ENCODE data around the gene LGALS3. TPM values are rescaled to one million over a fixed set of nuclear protein-coding genes. Genes with fewer than 3 reads are reported as not detected.

LGALS3 gene
- total RNA-seq, 1 donor from 2014 or later = 528 TPM

GRCh38 chr14:55188686-55189295, 59.7 kb downstream of the LGALS3 start:
- Histone ChIP-seq H3K9me3 (no peaks in the 10 kb centered on the region), H3K36me3 (no peaks in the 10 kb centered on the region), H3K4me3 (no peak overlapping the region), H3K27ac (no peak overlapping the region), H3K4me1 (peaks cover 6% of the 10 kb centered on the region), H3K27me3 (ENCODE audit: low read depth) (no peaks in the 10 kb centered on the region)
- intact Hi-C loops (cut with DNase I) = no loop called here
- no peak for DNase-seq
- ATAC-seq = no peak
- TF ChIP-seq, protein P1, sequence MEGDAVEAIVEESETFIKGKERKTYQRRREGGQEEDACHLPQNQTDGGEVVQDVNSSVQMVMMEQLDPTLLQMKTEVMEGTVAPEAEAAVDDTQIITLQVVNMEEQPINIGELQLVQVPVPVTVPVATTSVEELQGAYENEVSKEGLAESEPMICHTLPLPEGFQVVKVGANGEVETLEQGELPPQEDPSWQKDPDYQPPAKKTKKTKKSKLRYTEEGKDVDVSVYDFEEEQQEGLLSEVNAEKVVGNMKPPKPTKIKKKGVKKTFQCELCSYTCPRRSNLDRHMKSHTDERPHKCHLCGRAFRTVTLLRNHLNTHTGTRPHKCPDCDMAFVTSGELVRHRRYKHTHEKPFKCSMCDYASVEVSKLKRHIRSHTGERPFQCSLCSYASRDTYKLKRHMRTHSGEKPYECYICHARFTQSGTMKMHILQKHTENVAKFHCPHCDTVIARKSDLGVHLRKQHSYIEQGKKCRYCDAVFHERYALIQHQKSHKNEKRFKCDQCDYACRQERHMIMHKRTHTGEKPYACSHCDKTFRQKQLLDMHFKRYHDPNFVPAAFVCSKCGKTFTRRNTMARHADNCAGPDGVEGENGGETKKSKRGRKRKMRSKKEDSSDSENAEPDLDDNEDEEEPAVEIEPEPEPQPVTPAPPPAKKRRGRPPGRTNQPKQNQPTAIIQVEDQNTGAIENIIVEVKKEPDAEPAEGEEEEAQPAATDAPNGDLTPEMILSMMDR (IDR thresholded peaks at IDR 0.05) = no peak

GRCh38 chr14:55190906-55191202, 61.8 kb downstream of the LGALS3 start:
- H3K4me3 ChIP-seq = peak overlapping the region; percentile 66
- no peak for ATAC-seq
- TF ChIP-seq, protein P1 (IDR thresholded peaks at IDR 0.05) = no peak
- H3K36me3 ChIP-seq = no peaks in the 10 kb centered on the region
- no peaks in the 10 kb centered on the region for H3K9me3 ChIP-seq
- H3K27me3 ChIP-seq (ENCODE audit: low read depth) = no peaks in the 10 kb centered on the region
- H3K27ac ChIP-seq = no peak overlapping the region
- intact Hi-C loops (cut with DNase I) = no loop called here
- peaks cover 6% of the 10 kb centered on the region for H3K4me1 ChIP-seq
- DNase-seq = no peak

GRCh38 chr14:55191203-55192053, 62.4 kb downstream of the LGALS3 start, which contains the start of gene DLGAP5:
Gene DLGAP5 (minus strand): TSS chr14:55191585. CDS start chr14:55189179, 2,406 bp downstream.
- TF ChIP-seq, protein P1 (IDR thresholded peaks at IDR 0.05) = no peak
- no peaks in the 10 kb centered on the region for H3K27me3 ChIP-seq (ENCODE audit: low read depth)
- intact Hi-C loops (cut with DNase I) = no loop called here
- H3K36me3 ChIP-seq = no peaks in the 10 kb centered on the region
- no peaks in the 10 kb centered on the region for H3K9me3 ChIP-seq
- peaks cover 6% of the 10 kb centered on the region for H3K4me1 ChIP-seq
- peak; percentile 99 for ATAC-seq
- peak within 1 kb of the TSS; percentile 66 for H3K4me3 ChIP-seq
- peak within 1 kb of the TSS; percentile 27 for H3K27ac ChIP-seq
- peak; percentile 93 for DNase-seq

GRCh38 chr14:55192054-55192621, 63.1 kb downstream of the LGALS3 start:
- Histone ChIP-seq H3K27me3 (ENCODE audit: low read depth) (no peaks in the 10 kb centered on the region), H3K9me3 (no peaks in the 10 kb centered on the region), H3K4me1 (peaks cover 6% of the 10 kb centered on the region), H3K4me3 (peak overlapping the region; percentile 66), H3K27ac (peak overlapping the region; percentile 27), H3K36me3 (no peaks in the 10 kb centered on the region)
- TF ChIP-seq, protein P1 (IDR thresholded peaks at IDR 0.05) = no peak
- no peak for DNase-seq
- intact Hi-C loops (cut with DNase I) = no loop called here
- ATAC-seq = no peak

- ATAC-seq (no peak), DNase-seq (no peak)
- intact Hi-C loops (cut with DNase I) = no loop called here
- H3K27me3 ChIP-seq (ENCODE audit: low read depth) = no peaks in the 10 kb centered on the region
- no peak overlapping the region for H3K27ac ChIP-seq
- no peaks in the 10 kb centered on the region for H3K9me3 ChIP-seq
- H3K4me3 ChIP-seq = no peak overlapping the region
- no peaks in the 10 kb centered on the region for H3K36me3 ChIP-seq
- peaks cover 6% of the 10 kb centered on the region for H3K4me1 ChIP-seq
- TF ChIP-seq, protein P1 (IDR thresholded peaks at IDR 0.05) = no peak
Observed at GRCh38 chr14:55194656-55195355, 65.8 kb downstream of the LGALS3 start.

All from lower lobe of right lung (tissue), 2 donors.